GM12864 (cell line): Measurements from ENCODE around the gene CPA4.
"Not testable (repeated sequence)": the region's sequence is repeated elsewhere in the genome, so short reads cannot be mapped to it uniquely, and the experiment has no call there.

Experiments
- DNase-seq: peaks from one replicate; pipeline ENCODE4 v3.0.0-alpha.2; 2011; ENCODE audit warnings: low read depth
- H3K4me3 ChIP-seq: 2 replicates; pipeline ENCODE4 v1.5.1; 2011; ENCODE audit warnings: mild to moderate bottlenecking, low read depth, low read length, control low read depth
- TF ChIP-seq, protein P1 (sequence below): IDR thresholded peaks from 2 replicates; pipeline ENCODE4 v1.5.1; 2011; ENCODE audit warnings: low read depth, mild to moderate bottlenecking, moderate library complexity, low read length, control low read depth, inconsistent platforms; ENCODE audit errors: missing control alignments

CPA4 gene

DNA sequence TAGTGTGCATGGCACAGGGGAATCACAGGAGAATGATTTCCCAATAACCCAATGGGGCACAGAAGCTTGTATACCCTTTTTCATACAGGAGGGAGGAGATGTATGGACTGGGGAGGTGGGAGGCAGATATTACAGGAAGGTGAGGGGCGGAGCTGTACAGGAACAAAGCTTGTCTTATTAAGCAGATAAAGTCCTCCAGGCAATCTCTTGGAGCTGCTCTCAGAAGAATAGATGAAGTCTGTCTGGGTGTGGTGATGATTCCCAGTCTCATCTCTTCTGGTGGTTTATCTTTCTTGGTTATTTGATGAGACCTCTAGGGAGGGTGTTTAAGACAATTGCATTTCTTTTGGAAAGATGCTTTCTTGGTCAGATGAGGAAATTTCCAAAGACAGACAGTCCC lies 26.6 kb downstream of the CPA4 start:
- no peak for DNase-seq
- TF ChIP-seq, protein P1, sequence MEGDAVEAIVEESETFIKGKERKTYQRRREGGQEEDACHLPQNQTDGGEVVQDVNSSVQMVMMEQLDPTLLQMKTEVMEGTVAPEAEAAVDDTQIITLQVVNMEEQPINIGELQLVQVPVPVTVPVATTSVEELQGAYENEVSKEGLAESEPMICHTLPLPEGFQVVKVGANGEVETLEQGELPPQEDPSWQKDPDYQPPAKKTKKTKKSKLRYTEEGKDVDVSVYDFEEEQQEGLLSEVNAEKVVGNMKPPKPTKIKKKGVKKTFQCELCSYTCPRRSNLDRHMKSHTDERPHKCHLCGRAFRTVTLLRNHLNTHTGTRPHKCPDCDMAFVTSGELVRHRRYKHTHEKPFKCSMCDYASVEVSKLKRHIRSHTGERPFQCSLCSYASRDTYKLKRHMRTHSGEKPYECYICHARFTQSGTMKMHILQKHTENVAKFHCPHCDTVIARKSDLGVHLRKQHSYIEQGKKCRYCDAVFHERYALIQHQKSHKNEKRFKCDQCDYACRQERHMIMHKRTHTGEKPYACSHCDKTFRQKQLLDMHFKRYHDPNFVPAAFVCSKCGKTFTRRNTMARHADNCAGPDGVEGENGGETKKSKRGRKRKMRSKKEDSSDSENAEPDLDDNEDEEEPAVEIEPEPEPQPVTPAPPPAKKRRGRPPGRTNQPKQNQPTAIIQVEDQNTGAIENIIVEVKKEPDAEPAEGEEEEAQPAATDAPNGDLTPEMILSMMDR = no peak
- H3K4me3 ChIP-seq = no peak overlapping the region

DNA sequence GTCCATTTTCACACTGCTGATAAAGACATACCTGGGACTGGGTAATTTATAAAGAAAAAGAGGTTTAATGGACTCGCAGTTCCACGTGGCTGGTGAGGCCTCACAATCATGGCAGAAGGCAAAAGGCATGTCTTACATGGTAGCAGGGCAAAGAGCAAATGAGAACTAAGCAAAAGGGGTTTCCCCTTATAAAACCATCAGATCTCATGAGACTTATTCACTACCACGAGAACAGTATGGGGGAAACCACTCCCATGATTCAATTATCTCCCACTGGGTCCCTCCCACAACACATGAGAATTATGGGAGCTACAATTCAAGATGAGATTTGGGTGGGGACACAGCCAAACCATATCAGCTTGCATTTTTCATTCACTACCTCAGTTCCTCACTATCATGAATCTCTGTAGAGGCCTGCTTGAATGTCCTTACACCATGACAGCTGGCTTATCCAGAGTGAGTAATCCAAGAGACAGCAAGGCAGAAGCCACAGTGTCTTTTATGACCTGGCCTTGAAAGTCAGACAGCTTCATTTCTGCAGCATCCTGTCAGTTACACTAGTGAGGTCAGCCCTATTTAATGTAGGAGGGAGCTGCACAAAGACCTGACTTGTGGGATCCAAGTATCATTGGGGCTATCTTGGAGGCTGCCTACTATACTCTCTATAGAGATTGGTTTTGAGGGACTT lies 28.7 kb downstream of the CPA4 start:
- not testable (repeated sequence) for DNase-seq, H3K4me3 ChIP-seq

DNA sequence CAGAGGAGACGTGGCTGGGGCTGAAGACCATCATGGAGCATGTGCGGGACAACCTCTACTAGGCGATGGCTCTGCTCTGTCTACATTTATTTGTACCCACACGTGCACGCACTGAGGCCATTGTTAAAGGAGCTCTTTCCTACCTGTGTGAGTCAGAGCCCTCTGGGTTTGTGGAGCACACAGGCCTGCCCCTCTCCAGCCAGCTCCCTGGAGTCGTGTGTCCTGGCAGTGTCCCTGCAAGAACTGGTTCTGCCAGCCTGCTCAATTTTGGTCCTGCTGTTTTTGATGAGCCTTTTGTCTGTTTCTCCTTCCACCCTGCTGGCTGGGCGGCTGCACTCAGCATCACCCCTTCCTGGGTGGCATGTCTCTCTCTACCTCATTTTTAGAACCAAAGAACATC lies 29.7 kb downstream of the CPA4 start:
- no peak overlapping the region for H3K4me3 ChIP-seq
- DNase-seq = no peak
- TF ChIP-seq, protein P1 = no peak

DNA sequence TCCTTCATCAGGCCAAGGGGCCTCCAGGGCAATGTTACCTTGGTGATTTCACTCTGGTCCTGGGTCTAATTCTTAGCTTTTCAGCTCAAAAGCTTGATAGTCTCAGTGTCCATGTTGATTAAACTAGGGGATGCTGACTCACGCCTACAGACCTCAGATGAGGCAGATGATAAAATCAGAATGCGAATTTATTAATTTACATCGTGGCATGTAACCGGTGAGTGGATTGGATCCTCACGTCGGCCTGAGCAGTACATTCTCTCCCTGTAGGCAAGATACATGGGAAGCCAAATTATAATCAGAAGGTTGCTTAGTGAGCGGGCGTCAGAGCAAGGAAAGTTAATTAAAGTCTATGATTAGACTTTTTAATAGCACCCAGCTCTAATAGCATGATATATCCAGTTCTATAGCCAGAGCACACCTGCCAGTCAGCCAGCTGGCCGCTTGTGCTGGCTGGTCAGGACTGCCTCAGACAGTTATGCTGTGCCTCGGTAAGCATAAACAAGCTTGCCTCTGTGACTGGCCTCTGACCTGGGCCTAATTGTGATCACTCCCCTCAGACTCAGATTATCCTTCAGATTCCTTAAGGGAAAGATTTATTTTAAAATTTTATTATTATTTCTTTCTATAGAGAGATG lies 31.5 kb downstream of the CPA4 start:
- no peak for DNase-seq
- TF ChIP-seq, protein P1 = no peak

DNA sequence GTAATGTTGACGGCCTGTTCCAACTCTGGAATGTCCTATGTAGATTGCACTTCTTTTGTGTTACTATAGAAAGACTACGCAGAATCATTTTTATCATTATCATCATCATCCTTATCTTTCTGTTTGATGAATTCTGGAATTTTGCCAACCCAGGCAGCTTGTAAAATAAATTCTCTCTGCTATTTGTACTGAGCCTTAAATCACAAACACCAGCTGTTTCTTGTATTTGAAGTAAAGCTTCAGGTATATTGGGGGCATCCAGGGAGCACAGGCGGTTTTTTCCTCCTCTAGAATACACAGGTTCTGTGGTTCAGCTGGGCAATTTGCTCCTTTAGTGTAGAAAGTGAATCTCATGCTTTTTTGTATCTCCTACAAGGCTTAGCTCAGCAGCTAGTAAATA lies 36.7 kb downstream of the CPA4 start:
- TF ChIP-seq, protein P1 = no peak
- H3K4me3 ChIP-seq = no peak overlapping the region
- DNase-seq = no peak

More for the DNA sequence above, 31.5 kb downstream of the CPA4 start:
- H3K4me3 ChIP-seq = no peak overlapping the region

DNA sequence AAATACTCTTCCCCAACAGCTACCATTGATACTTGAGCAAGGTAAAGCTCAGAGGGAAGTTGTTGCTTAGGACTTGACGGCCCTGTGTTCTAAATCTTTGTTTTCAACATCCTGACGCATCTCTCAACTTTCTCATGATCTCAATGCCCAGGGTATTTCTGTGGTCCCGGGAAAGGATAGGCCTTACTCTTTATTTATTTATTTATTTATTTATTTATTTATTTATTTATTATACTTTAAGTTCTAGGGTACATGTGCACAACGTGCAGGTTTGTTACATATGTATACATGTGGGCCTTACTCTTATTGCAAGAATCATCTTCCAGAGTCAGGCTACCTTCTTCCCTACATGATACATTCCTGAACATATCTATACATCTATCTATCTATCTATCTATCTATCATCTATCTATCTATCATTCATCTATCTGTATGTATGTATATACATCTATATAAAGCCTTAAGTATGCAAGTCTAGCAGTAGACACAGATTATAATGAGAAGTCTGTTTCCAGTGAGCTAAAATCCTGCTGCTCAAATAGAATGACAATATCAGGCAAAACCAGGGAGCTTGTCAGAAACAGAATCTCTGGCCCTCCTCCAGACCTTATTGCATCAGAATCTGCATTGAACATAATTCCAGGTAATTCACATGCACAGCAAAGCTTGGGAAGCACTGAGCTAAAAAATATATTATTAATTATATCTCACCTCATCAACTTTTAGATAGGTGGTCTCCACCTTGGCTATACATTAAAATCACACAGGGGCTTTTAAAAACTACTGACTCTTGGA lies 39.5 kb downstream of the CPA4 start:
- DNase-seq = no peak
- H3K4me3 ChIP-seq = no peak overlapping the region
- TF ChIP-seq, protein P1 = no peak

DNA sequence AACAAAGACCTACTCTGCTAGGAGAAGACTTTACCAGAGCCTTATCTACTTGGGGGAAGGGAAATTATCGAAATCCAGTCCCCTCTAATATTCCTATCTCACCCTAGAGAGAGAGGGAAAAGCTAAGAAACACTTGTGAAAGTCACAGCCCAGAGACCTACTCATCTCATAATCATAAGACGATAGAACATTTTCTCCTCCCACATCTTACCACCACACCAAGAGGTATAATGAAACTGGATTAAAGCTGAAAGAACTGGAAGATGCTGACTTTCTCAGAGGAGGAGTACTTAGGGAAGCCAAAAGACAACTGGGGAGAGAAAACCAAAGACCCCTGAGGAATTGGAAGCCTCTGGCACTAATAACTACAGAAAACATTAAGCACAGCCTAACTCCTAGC lies 40.9 kb downstream of the CPA4 start:
- TF ChIP-seq, protein P1 = no peak
- no peak overlapping the region for H3K4me3 ChIP-seq
- no peak for DNase-seq
